HG03521 (cell line): Measurements from ENCODE around the gene CHODL.

Experiments used
- ATAC-seq: cut with Tn5 transposase; IDR thresholded peaks from one replicate; pipeline ENCODE4 v1.9.1; 2021; ENCODE audit warnings: mild to moderate bottlenecking, moderate library complexity; ENCODE audit not compliant: unreplicated experiment

The CHODL gene, protein sequence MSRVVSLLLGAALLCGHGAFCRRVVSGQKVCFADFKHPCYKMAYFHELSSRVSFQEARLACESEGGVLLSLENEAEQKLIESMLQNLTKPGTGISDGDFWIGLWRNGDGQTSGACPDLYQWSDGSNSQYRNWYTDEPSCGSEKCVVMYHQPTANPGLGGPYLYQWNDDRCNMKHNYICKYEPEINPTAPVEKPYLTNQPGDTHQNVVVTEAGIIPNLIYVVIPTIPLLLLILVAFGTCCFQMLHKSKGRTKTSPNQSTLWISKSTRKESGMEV

DNA sequence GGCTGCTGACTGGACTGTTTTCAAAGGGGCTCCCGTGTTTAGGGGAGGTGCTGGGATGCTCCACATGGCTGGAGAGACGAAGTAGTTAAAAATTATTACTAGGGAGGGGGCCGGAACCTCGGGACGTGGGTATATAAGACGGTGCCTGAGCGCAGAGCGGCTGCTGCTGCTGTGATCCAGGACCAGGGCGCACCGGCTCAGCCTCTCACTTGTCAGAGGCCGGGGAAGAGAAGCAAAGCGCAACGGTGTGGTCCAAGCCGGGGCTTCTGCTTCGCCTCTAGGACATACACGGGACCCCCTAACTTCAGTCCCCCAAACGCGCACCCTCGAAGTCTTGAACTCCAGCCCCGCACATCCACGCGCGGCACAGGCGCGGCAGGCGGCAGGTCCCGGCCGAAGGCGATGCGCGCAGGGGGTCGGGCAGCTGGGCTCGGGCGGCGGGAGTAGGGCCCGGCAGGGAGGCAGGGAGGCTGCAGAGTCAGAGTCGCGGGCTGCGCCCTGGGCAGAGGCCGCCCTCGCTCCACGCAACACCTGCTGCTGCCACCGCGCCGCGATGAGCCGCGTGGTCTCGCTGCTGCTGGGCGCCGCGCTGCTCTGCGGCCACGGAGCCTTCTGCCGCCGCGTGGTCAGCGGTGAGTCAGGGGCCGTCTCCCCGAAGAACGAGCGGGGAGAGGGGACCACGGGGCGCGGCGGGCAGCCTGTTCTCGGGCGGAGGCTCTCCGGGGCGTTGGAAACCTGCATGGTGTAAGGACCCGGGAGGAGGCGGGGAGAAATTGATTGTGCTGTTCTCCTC lies at the start of gene CHODL:
Gene CHODL, plus strand, starts transcription at position 163 of the 793 bp plus-strand sequence. Its CDS starts 391 bp downstream, at position 554.
- no peak for ATAC-seq

DNA sequence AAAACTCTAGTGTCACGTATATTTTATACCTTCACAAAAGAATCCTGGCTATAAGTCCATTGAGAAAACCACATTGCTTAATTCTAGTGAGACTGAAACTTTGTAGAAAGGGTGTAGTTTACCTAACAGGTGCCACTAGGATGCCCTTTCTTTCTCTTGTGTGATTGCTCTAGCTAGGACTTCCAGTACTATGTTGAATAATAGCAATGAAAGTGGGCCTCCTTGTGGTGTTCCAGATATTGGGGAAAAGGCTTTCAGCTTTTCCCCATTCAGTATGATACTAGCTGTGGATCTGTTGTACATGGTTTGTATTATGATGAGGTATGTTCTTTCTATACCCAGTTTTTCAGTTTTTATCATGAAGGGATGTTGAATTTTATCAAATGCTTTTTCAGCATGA lies 39.7 kb upstream of the CHODL start:
- no peak for ATAC-seq

DNA sequence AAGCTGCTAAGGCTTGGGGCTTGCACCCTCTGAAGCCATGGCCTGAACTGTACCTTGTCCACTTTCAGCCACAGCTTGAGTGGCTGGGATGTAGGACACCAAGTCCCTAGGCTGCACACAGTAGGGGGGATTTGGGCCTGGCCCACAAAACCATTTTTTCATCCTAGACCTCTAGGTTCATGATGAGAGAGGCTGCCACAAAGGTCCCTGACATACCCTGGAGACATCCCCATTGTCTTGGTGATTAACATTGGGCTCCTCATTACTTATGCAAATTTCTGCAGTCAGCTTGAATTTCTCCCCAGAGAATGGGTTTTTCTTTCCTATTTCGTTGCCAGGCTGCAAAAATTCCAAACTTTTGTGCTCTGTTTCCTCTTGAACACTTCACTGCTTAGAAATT lies 26.3 kb upstream of the CHODL start:
- ATAC-seq, result no peak

DNA sequence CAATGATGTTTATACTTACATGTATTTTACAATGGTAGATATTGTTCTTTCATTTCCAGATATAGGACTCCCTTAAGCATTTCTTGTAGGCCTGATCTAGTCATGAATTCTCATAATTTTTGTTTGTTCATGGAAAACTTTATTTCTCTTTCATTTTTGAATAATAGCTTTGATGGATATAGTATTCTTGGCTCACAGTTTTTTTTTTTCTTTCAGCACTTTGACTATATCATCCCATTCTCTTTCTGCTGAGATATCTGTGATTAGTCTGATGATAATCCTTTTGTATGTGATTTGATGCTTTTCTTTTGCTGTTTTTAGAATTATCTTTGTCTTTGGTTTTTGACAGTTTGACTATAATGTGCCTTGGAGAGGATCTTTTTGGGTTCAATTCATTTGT lies 24.1 kb upstream of the CHODL start:
- no peak for ATAC-seq

DNA sequence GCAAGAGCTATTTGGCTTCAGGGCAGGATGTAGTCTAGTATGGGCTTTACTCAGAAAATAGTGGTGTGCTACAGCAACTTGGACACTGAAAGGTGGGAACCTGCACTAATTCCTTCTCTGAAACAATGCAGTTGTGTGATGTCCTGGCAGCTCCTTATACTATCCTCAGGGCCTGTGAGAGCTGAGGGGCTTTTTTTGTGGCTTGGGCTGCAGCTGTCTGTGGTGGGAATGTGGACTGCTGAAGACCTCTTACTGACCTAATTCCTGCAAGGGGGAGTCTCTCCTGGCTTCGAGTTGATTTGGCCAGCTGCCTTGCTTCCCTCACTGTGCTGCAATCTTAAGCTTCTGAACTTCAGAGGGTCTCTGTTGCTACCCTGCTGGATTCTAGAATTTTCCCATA lies 22.3 kb upstream of the CHODL start:
- ATAC-seq, result no peak

DNA sequence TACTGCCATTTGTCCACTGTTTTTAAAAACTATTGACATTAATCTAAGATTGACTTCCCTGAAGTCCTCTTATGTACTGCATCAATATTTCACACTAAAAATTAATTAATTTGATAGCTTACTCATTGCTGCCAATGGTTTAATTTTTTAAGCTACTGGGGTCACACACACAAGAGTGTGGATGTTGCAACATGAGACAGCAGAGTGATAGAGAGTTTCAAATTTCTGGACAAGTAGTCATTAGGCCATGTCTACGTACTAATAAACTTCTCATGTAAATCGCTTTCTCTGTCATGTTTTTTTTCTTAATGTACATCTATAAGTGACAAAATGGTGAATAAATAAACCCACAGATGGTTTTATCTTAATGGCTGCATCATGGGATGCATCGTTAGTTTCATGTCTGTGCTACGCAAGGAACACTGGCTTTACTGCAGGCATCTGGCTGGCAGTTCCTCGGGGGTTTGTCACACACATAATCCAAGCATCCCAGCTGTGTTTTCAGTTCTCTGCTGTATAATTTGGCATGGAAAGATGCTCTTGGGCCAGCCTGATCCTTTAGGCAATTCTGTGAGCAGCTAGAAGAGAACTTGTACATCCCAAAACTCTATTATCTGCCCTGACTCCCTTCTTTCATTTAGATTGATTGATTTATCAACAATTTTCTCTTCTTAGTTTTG lies 16.4 kb upstream of the CHODL start:
- no peak for ATAC-seq

DNA sequence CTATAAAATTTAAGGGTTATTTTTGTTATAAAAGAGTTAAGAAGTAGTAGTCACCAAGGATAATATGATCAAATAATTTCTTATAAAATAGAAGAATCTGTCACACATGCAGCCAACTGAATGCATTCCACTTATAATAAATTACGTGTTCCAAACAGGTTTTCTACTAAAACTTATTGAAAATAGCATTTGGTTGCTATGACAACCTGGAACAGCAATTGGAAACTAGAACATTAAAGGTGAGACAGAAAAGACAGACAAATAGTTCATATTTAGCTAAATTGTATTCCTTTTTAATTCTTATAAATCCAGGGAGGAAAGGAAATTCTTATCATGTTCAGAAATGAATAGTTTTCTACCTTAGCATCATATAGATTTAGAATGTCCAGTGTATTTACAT lies 9.1 kb upstream of the CHODL start:
- no peak for ATAC-seq

DNA sequence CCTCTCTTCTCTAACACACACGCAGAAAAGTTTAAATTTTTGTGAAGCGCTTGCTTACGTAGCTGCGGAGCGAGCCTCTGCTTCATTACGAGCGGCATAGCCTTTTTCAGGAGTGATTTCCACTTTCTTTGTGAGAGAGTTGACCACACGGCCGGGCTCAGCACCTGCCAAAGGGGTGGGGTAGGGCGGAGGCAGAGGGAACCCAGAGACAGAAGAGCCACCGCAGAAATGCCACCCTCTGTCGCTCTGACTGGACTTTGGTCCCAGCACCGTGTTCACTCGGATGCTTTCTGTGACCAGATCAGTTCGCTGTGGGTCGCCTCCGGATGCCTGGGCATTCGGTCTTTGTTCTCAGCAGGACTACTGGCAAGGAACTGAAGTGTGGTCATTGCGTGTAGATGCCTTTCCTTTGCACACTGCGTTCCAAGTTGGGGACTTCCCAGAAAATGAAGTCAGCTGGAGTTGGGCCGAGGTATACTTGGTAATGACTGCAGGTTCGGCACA lies 883 bp downstream of the CHODL start:
- no peak for ATAC-seq

DNA sequence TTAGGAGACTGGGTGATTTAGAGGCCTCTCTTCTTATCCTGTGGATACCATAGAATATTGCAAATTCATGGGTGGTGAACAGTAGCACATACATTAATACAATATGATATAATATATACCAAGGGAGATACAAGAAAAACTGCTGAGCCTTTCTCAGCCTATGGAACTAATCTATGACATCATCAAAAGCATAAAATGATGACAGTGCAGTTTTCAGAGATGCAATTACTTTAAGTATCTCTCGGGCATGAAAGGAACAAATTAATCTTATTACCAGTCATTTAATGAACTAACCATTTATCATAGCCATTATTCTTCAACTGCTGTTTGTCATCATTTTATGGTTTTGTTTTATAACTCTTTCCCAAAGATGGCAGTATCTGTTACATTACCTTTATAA lies 3.5 kb downstream of the CHODL start:
- ATAC-seq, result no peak

DNA sequence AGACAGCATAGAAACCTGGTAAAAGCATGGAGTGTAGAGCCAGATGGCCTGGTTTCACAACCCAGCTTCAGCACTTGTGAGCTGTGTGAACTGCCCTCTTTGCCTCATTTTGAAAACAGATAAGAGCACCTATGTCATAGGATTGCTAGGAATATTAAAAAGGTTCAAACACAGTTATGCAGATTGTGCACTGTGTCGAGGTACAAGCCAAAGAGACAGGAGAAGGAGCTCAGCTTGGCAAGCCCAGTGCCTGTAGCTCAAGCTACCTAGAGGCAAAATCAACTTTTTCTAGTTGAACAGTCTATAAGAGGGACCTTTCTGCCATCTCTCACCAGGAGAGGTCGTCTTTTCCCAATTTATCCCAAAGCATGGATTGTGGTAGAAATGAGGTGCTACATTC lies 5.0 kb downstream of the CHODL start:
- no peak for ATAC-seq

DNA sequence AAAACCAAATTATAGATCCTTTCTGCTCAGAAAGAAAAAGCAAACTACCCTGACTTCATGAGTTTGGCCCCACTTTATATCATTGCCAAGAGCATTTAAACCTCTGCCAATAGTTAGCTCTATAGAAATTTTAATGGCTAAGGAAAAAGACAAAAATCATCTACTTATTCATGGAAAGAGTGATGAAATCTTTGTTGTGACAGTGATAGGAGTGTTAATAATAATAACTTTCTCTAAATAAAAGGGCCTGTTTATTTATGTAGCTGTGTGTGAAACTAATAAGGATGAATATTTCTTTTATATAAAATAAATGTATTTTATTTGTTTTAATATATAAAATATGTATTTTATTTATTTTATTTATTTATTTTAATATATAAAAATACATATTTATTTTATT lies 6.4 kb downstream of the CHODL start:
- ATAC-seq, result no peak

DNA sequence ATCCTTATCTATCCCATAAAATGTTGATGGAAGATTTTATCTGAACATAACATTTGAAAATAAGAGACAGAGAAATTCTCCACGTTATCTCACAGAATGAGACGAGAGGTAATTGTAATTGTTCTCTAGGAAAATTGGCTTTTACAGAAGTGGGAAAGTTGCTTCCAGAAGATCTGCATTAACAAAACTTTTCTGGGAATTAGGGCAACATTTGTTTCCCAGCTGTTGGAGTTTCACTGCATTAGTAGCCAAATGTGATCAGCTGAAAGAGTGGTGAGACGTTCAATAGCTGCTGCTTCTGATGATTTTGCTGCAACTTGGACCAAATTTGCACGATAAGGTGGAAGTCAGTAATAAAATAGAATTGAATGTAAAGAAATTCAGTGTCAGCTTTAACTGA lies 7.6 kb downstream of the CHODL start:
- no peak for ATAC-seq

DNA sequence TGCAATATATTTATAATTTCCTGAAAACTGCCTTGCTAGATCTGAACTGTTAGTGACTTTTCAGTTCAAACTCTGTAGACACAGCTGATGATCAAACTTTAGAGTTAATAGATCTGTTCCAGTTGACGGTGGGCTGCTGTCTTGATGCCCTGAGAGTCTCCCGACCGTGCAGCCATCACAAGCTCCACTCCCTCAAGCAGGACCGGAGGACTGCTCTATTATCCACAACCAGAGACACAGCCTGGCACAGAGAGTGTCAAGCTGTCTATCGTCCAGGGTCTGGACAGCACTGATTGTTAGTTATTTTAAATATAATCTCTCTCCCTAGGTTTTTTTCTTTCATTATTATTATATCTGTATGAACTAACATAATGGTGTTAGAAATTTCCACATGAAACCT lies 8.0 kb downstream of the CHODL start:
- no peak for ATAC-seq

DNA sequence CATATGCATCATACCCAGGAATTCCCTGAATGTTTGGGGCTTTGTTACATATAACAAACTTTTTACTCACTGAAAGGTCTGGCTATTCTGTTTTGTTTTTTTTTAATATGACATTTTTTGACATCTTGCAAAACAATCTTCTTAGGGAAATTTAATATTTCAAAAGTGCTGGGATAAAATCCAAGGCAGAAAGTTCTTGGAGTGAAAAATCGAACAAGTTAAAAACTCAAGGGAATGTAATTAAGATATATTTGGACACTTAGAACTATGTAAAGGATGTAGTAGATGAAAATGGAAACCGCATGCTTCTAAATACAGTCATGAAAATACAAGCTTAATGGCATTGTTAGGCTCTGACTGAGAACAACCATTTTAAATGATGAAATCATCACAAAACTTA lies 8.6 kb downstream of the CHODL start:
- ATAC-seq, result no peak

DNA sequence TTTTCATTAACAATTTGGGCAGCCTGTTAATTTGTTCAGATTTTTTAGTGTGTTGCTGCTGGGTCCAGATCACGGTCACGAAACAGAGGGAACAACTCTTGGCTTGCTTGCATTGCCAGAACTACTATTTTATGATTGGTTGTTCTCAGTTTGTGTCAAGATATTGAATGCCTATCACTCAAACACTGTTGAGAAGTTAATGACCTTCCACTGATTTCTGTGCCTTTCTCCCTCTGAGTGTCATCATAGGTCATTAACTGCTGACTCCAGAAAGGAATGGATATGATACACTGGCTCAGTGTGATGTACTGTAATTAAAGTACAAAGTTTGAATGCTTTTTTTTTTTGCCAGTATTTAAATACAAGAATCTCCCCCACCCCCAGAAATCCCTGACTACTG lies 9.2 kb downstream of the CHODL start:
- no peak for ATAC-seq

DNA sequence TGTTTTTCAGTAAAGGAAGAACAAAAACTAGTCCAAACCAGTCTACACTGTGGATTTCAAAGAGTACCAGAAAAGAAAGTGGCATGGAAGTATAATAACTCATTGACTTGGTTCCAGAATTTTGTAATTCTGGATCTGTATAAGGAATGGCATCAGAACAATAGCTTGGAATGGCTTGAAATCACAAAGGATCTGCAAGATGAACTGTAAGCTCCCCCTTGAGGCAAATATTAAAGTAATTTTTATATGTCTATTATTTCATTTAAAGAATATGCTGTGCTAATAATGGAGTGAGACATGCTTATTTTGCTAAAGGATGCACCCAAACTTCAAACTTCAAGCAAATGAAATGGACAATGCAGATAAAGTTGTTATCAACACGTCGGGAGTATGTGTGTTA lies 21.3 kb downstream of the CHODL start:
- ATAC-seq, result no peak

DNA sequence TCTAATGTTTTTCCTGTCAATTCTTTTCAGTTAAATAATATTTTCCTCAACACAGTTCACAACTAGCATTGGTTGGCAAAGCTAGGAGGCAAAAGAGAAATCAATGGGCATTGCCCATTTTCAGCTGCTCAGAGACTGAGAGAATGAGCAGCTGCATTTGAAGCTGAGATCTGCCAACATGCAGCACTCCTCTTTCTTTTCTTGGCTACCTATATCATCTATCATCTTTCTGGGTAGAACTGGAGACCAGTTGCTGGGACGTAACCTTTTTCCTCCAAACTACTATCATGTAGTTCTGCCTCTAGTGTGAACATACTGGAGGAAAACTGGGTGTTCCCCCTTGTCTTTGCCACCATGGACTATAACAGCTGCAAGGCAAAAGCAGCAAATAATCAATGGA lies 22.9 kb downstream of the CHODL start:
- ATAC-seq, result no peak

DNA sequence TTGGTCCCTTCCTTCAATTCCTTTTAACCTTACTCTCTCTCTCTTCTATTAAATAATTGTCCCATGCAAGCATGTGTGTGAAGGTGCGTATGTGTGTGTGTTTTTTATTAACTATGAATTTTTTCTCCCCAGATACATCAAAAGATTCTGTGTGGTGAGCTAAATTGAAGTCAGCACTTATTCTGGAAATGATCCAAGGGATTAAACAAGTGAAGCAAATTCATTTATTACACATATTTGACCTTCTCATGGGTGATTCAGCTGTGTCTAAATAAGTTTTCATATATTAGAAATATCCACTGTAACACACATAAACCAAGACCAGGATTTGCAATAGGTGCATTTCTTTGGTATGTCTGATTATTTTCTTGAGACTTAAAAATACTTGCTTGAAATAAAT lies 24.3 kb downstream of the CHODL start:
- ATAC-seq, result no peak

DNA sequence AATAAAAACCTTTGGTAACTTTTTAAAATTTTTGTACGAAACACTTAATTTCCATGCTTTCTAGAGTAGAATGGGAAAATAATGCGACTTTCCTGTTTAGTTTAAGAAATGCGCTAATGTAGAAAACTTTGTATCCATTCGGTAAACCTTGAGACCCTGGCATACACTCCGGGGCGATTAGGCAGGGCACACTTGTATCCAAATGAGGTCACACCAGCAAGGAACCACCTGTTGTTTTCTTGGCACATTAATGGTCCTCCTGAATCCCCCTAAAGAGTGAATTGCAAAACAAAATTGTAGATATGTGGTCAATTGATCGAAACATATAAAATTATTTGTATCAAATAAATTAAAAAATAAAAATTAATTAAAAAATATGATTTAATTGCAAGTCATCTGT lies 25.2 kb downstream of the CHODL start:
- ATAC-seq, result no peak

DNA sequence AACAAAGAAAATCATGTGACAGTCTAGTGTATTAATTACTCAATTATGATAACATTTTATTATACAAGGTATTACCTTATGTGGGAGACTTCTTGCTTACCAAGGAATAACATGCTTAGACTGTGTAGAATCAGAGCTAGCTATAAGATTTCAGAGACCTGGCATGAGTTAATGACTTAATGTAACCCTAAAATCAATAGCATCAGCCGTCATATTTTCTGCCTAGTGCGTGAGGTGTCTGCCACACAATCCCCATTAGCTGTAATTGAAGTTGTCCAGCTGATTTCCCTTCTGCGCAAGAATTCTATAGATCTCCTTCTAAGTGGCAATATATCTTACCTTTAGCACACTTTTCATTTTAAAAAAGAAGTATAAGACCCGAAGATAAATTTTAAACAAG lies 28.8 kb downstream of the CHODL start:
- no peak for ATAC-seq

DNA sequence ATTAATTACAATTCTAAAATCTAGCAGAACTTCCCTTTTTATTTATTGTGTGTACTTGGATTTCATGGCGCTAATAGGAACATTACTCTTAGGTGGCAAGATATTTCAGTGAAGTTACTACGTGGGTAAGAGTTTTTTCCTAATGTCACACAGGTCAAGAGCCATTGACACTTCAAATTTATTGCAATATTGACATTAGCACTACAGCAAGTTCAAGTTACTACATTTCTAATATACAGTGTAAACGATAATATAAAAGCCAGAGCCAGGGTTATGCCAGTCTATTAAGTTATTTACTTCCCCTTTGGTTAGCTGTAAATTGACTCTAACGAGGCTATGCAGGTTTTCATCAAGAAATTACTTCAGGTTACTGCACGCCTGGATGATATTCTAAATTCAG lies 29.7 kb downstream of the CHODL start:
- no peak for ATAC-seq

DNA sequence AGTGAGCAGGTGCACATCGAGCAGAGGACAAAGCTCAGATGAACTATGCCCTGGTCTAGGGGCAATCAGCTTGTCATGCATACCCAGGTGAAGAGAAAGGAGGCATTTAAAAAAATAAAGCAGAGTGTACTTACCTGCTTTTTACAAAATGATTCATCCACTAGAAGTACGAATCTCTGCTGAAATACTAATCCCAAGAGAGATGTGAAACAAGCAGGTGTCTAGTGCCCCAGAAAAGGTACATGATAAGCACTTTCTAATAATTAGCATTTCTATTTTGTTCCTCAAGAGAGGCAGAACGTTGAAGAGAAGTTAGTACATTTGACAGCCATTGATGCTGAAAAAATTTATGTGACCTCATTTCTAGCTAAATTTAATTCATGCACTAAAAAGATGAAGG lies 31.1 kb downstream of the CHODL start:
- no peak for ATAC-seq
